ENCODE data around the gene COG5.
A peak's percentile ranks its signal among the peaks of the same experiment; 100 is the strongest.

COG5 gene

GRCh38 chr7:107563775-107564552, at the start of gene COG5, which contains the start of gene DUS4L:
TSS of gene COG5 (minus strand) at chr7:107563920. CDS start at chr7:107563896, 24 bp downstream.
TSS of gene DUS4L (plus strand) at chr7:107563971. CDS start at chr7:107567071, 3,100 bp downstream.
- DNase-seq (ENCODE audit: low spot score), result peak; percentile 58

GRCh38 chr7:107613439-107613838, 49.7 kb upstream of the COG5 start:
- no peak for DNase-seq (ENCODE audit: low spot score)

- no peak for DNase-seq (ENCODE audit: low spot score)
These were observed 46.6 kb upstream of the COG5 start for GRCh38 chr7:107610323-107610722.

- DNase-seq (ENCODE audit: low spot score), result no peak
These were observed 46.1 kb upstream of the COG5 start for GRCh38 chr7:107609811-107610261.

GRCh38 chr7:107606303-107606702, 42.6 kb upstream of the COG5 start:
- no peak for DNase-seq (ENCODE audit: low spot score)

GRCh38 chr7:107605218-107605815, 41.6 kb upstream of the COG5 start:
- no peak for DNase-seq (ENCODE audit: low spot score)

- DNase-seq (ENCODE audit: low spot score), result no peak
These were observed 37.1 kb upstream of the COG5 start for GRCh38 chr7:107600816-107601215.

GRCh38 chr7:107599262-107599661, 35.5 kb upstream of the COG5 start:
- no peak for DNase-seq (ENCODE audit: low spot score)

GRCh38 chr7:107597953-107598352, 34.2 kb upstream of the COG5 start:
- no peak for DNase-seq (ENCODE audit: low spot score)

GRCh38 chr7:107597582-107597916, 33.8 kb upstream of the COG5 start:
- DNase-seq (ENCODE audit: low spot score), result no peak

GRCh38 chr7:107596881-107597581, 33.3 kb upstream of the COG5 start:
- DNase-seq (ENCODE audit: low spot score), result peak; percentile 60

GRCh38 chr7:107594961-107595737, 31.4 kb upstream of the COG5 start:
- peak; percentile 99 for DNase-seq (ENCODE audit: low spot score)

- DNase-seq (ENCODE audit: low spot score), result no peak
These were observed 29.3 kb upstream of the COG5 start for GRCh38 chr7:107593025-107593410.

GRCh38 chr7:107592361-107593024, 28.8 kb upstream of the COG5 start:
- no peak for DNase-seq (ENCODE audit: low spot score)

GRCh38 chr7:107591421-107591820, 27.7 kb upstream of the COG5 start:
- DNase-seq (ENCODE audit: low spot score), result no peak

GRCh38 chr7:107588529-107589130, 24.9 kb upstream of the COG5 start:
- DNase-seq (ENCODE audit: low spot score), result no peak

GRCh38 chr7:107584716-107585115, 21.0 kb upstream of the COG5 start:
- no peak for DNase-seq (ENCODE audit: low spot score)

GRCh38 chr7:107582875-107583274, 19.2 kb upstream of the COG5 start:
- no peak for DNase-seq (ENCODE audit: low spot score)

GRCh38 chr7:107581387-107582013, 17.8 kb upstream of the COG5 start:
- no peak for DNase-seq (ENCODE audit: low spot score)

- DNase-seq (ENCODE audit: low spot score), result no peak
These were observed 17.1 kb upstream of the COG5 start for GRCh38 chr7:107580716-107581383.
